ENCODE measurements around the gene ITGA11. TPM values are rescaled to one million over a fixed set of nuclear protein-coding genes. Genes with fewer than 3 reads are reported as not detected.

The ITGA11 gene
- total RNA-seq, 3 donors from 2014 or later: 7.8 to 8.5 (median 7.9) TPM

- Histone ChIP-seq H3K4me3 (no peak overlapping the region), H3K27ac (no peak overlapping the region), H3K36me3 (no peaks in the 10 kb centered on the region), H3K9me3 (no peaks in the 10 kb centered on the region), H3K27me3 (no peaks in the 10 kb centered on the region), H3K4me1 (no peaks in the 10 kb centered on the region)
- intact Hi-C loops (cut with DNase I; ENCODE audit: low total_unique reads): loop anchor here (5.0 kb wide), 1 partner anchor 62 kb away; no protein-coding TSS in a partner anchor
- no peak for DNase-seq (ENCODE audit: low spot score in 2 of 2)
- TF ChIP-seq POLR2AphosphoS5 (IDR thresholded peaks at IDR 0.05) (no peak), POLR2A (IDR thresholded peaks at IDR 0.05) (no peak), CTCF (IDR thresholded peaks at IDR 0.05) (no peak)
Measured at GRCh38 chr15:68319997-68320396, 112.0 kb downstream of the ITGA11 start.

GRCh38 chr15:68318931-68319909, 112.7 kb downstream of the ITGA11 start:
- TF ChIP-seq POLR2AphosphoS5 (IDR thresholded peaks at IDR 0.05): no peak
- no peak for TF ChIP-seq CTCF (IDR thresholded peaks at IDR 0.05)
- TF ChIP-seq POLR2A (IDR thresholded peaks at IDR 0.05): no peak
- no peaks in the 10 kb centered on the region for H3K4me1 ChIP-seq
- peak in 1 of 2 donors; percentile 44 for DNase-seq (ENCODE audit: low spot score in 2 of 2)
- H3K27me3 ChIP-seq: no peaks in the 10 kb centered on the region
- H3K36me3 ChIP-seq: no peaks in the 10 kb centered on the region
- no peaks in the 10 kb centered on the region for H3K9me3 ChIP-seq
- no peak overlapping the region for H3K27ac ChIP-seq
- intact Hi-C loops (cut with DNase I; ENCODE audit: low total_unique reads): no loop called here
- H3K4me3 ChIP-seq: no peak overlapping the region

- no peaks in the 10 kb centered on the region for H3K27me3 ChIP-seq
- no peaks in the 10 kb centered on the region for H3K36me3 ChIP-seq
- no peak overlapping the region for H3K4me3 ChIP-seq
- H3K4me1 ChIP-seq: no peaks in the 10 kb centered on the region
- H3K9me3 ChIP-seq: no peaks in the 10 kb centered on the region
- no peak for TF ChIP-seq POLR2AphosphoS5 (IDR thresholded peaks at IDR 0.05)
- no peak for TF ChIP-seq POLR2A (IDR thresholded peaks at IDR 0.05)
- no peak for TF ChIP-seq CTCF (IDR thresholded peaks at IDR 0.05)
- intact Hi-C loops (cut with DNase I; ENCODE audit: low total_unique reads): no loop called here
- no peak overlapping the region for H3K27ac ChIP-seq
- DNase-seq (ENCODE audit: low spot score in 2 of 2): peak in 1 of 2 donors; percentile 46
Measured at GRCh38 chr15:68318008-68318835, 113.7 kb downstream of the ITGA11 start.

- H3K4me3 ChIP-seq: no peak overlapping the region
- intact Hi-C loops (cut with DNase I; ENCODE audit: low total_unique reads): no loop called here
- no peaks in the 10 kb centered on the region for H3K9me3 ChIP-seq
- no peak overlapping the region for H3K27ac ChIP-seq
- peak in 1 of 2 donors; percentile 35 for DNase-seq (ENCODE audit: low spot score in 2 of 2)
- no peaks in the 10 kb centered on the region for H3K36me3 ChIP-seq
- TF ChIP-seq POLR2AphosphoS5 (IDR thresholded peaks at IDR 0.05): no peak
- no peak for TF ChIP-seq CTCF (IDR thresholded peaks at IDR 0.05)
- no peak for TF ChIP-seq POLR2A (IDR thresholded peaks at IDR 0.05)
- H3K27me3 ChIP-seq: no peaks in the 10 kb centered on the region
- no peaks in the 10 kb centered on the region for H3K4me1 ChIP-seq
Measured at GRCh38 chr15:68317281-68318007, 114.5 kb downstream of the ITGA11 start.

Data from breast epithelium (tissue), 4 donors.